A673 (cell line): ENCODE data around the gene PABPN1L.

ENCODE experiments used
- EZH2 ChIP-seq: fragments of 200-600 bp; sonication (generic); IDR thresholded peaks from 2 replicates; pipeline ENCODE4 v1.6.1; 2017; ENCODE audit warnings: borderline replicate concordance, low read depth, mild to moderate bottlenecking, mixed read lengths, antibody characterized with exemption, low read length; ENCODE audit not compliant: poor library complexity, severe bottlenecking
- TF ChIP-seq, protein P1 (sequence below): fragments of 300-800, 200-600 bp; sonication (generic); conservative IDR thresholded peaks from 2 replicates; pipeline ENCODE4 v1.5.1; 2017; ENCODE audit warnings: low read depth, mild to moderate bottlenecking, antibody characterized with exemption, low read length, moderate library complexity, mixed read lengths

DNA sequence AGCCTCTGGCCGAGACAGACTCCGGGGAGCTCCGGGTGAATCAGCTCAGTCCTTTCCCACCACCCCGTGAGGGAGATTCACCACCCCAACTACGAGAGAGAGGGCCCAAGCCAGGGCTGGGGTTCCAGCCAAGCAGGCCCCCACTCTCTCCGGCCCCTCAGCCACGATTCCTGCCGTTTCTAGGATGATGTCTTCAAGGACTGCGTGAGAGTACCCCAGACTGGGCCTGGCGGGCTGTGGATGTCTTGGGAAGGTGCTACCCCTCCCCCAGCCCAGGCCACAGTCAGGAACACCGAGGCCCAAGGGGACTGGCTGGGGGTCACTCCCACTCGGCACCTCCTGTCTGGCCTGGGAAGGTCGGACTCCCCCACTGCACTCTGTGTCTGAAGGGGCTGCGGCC is 21.6 kb upstream of the PABPN1L start:
- TF ChIP-seq, protein P1, sequence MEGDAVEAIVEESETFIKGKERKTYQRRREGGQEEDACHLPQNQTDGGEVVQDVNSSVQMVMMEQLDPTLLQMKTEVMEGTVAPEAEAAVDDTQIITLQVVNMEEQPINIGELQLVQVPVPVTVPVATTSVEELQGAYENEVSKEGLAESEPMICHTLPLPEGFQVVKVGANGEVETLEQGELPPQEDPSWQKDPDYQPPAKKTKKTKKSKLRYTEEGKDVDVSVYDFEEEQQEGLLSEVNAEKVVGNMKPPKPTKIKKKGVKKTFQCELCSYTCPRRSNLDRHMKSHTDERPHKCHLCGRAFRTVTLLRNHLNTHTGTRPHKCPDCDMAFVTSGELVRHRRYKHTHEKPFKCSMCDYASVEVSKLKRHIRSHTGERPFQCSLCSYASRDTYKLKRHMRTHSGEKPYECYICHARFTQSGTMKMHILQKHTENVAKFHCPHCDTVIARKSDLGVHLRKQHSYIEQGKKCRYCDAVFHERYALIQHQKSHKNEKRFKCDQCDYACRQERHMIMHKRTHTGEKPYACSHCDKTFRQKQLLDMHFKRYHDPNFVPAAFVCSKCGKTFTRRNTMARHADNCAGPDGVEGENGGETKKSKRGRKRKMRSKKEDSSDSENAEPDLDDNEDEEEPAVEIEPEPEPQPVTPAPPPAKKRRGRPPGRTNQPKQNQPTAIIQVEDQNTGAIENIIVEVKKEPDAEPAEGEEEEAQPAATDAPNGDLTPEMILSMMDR: no peak
- no peak for TF ChIP-seq EZH2
